ENCODE data around the gene TMEM184A.
"Not testable (repeated sequence)": the region's sequence is repeated elsewhere in the genome, so short reads cannot be mapped to it uniquely, and the experiment has no call there.

Gene TMEM184A

DNA sequence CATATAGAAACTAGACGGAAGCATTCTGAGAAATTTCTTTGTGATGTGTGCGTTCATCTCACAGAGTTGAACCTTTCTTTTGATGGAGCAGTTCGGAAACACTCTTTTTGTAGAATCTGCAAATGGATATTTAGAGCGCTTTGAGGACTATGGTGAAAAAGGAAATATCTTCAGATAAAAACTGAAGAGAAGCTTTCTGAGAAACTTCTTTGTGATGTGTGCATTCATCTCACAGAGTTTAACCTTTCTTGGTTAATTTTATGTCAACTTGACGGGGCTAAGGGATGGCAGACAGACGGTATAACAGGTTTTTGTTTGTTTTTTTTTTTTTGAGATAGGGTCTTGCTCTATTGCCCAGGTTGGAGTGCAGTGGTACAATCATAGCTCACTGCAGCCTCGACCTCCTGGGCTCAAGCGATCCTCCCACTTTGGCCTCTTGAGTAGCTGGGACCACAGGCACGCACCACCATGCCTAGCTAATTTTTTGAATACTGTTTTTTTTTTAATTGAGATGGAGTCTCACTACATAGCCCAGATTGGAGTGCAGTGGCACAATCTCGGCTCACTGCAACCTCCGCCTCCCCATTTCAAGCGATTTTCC is 36.6 kb downstream of the TMEM184A start:
- not testable (repeated sequence) for DNase-seq

DNA sequence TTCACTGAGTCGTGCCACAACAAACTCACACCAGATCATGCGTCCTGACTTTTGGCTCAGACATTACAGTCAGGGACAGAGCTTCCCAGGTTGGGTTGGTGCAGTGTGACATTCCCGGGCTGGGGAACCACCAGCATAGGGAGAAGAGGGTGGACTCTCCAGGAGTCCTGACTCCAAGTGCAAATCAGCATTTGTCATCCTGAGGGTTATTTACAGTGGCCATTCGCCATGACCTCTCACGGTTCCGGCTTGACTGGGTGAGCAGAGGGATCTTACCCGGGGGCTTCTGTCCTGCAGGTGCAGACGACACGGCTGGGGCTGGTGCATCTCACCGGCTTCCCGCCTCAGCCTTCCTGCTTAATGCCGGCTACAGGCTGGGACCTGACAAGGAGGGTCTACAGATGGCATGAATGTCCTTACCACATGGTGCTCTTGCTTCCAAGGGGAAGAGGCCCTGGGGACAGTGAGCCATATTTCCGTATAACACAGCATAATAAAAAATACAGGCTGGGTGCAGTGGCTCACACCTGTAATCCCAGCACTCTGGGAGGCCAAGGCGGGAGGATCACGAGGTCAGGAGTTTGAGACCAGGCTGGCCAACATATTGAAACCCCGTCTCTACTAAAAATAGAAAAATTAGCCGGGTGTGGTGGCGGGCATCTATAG is 39.3 kb downstream of the TMEM184A start:
- DNase-seq = no peak

DNA sequence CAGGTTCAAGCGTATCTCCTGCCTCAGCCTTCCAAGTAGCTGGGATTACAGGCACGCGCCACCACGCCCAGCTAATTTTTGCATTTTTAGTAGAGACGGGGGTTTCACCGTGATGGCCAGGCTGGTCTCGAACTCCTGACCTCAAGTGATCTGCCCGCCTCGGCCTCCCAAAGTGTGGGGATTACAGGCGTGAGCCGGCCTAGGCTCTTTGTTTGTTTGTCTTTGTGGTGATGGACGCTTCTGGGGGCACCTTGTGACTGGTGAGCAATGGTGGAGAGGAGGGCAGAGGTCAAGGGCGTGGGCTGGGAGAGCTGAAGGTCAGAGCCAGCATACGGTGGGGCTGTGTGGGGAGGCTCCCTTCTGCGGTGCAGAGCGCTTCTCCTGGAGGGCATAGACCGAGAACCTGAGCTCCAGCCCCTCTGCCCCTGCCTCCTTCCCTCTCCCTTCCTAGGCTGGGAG is 40.5 kb downstream of the TMEM184A start:
- not testable (repeated sequence) for DNase-seq

DNA sequence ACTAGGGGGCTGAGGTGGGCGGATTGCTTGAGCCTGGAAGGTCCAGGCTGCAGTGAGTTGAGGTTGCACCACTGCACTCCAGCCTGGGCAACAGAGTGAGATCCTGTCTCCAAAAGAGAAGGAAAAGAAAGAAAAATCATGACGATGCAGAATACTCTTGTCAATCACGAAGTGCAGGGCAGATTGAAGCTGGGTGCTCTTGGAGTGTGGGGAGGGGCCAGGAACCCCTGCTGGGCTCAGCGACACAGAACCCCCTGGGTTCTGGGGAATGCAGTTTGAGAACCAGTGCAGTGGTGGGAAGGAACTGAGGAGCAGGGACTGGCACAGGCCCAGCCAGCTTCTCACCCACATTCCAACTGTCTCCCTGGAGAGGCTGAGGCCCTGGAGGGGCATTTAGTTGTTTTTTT is 41.0 kb downstream of the TMEM184A start:
- DNase-seq = no peak

DNA sequence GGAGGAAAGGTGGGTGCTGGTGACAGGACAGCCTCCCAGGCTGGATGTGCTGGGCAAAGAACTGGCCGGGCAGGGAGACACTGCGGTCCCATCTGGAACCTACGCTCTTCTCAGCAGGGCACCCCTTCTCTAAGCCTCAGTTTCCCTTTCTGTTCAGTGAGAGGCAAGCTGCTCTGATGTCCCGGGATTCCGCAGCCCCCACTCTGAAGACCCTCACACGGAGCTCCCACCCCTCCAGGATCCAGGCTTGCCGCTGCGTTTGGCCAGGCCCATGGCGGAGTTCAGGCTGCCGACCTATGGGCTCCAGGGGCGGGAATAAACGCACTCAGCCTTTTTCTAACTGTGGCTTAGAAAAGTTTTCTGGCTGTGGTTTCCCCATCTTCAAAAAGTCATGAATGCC is 41.6 kb downstream of the TMEM184A start:
- no peak for DNase-seq

DNA sequence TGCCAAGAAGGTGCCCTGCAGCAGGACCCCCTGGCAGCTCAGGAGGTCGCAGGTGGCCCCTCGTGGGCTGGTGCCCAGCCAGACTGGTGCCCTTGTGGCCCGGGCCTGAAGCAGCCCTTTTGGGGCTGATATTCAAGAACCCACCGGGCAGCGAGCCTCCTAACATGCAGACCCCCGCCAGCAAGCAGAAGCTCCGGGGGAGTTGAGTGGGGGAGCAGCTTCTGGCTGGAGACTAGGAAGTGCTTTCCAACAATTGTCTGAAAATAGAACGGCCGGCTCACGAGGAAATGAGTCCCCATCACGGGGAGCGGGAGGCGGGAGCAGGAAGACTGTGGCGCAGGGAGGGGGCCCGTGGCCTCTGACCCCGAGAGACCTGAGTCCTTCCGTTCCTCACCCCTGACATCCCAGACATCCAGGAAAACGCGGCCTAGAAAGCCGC is 42.3 kb downstream of the TMEM184A start:
- DNase-seq = no peak

DNA sequence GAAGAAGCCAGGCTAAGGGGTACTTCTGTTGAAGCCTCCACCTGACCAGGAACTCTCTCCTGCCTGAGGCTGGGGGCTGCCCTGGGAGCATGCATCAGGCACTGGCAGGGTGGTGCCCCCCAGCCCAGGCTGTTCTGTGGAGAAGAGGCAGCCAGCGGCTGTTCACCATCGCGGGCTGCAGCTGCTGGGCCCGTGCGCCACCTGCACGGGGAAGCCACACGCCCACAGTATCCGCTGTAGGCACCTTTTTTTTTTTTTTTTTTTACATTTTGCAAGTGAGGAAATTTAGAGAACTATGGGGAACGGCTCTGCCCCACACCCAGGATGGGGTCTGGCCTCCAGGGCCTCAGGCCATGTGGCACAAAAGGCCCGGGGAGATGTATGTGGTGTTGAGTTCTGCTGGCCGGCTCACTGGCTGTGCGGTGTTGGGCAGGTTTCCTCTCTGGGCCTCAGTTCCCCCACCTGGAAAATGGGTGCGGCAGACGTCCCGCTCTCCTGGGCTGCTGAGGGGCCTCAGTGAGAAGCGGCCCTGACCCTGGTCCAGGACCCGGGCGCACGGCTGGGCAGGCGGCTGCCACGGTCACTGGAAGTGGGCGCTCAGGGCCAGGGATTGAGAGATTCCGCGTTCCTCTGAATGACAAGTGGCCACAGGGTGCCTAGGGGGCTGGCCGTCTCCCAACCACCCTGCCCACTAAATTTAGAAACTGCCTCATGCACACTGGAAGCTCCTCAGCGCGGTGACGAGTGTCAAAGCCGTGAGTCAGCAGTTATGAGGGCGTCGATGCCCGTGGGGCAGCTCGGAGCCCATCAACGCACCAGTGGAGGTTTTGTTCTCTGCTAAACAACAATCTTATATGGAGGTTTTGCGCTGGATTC is 43.0 kb downstream of the TMEM184A start:
- peak; percentile 57 for DNase-seq

DNA sequence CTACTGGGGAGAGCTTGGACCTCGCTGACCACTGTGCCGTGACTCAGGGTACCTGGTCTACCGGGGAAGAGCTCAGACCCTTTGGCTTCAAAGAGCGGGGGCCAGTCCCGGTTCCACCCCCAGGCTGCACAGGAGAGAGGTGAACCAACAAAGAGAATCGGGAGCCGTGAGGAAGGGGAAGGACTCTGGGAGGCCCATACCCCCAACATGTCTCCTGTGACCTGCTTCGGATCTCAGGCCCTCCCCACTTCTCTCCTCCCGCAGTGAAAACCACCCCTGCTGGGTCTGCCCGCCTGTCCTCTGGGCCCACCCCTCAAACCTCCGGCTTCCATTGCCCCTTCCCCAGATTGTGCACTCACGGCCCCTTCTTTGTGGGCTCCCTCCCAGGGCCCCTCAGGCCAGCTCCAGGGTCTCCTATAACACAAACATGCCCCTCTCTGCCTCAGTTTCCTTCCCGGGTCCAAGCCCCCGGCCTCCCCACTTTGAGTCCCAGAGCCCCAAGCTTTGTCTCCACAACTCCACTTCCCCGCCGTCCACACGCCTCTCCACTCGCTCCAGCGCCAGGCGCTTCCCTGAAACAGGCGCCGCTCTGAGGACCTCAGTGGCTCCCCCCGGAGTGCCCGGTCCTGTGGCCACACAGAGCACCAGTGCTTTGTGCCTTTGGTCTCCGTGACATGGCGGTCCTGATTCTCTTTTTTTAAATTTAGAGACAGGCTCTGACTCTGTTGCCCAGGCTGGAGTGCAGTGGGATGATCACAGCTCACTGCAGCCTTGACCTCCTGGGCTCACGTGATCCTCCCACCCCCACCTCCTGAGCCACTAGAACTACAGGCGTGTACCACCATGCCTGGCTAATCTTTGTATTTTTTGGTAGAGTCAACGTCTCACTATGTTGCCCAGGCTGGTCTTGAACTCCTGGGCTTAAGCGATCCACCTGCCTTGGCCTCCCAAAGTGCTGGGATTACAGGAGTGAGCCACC is 44.3 kb downstream of the TMEM184A start:
- no peak for DNase-seq

DNA sequence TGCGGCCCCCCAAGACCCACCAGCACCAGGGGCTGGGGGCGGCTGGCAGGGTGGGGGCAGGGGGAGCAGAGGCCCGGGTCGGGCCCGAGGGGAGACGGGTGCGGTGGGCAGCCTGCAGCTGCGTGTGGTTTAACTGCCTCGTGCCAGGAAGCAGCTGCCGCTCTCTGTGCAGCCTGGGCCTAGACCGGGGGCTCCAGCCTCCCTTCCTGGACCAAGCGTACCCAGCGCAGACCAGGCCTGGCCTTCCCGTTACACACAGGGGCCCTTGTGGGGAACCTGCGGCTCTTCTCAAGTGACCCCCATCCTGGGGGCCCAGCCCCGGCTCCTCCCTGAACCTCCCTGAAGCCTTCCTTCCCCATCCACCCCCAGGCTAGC is 45.2 kb downstream of the TMEM184A start:
- no peak for DNase-seq

DNA sequence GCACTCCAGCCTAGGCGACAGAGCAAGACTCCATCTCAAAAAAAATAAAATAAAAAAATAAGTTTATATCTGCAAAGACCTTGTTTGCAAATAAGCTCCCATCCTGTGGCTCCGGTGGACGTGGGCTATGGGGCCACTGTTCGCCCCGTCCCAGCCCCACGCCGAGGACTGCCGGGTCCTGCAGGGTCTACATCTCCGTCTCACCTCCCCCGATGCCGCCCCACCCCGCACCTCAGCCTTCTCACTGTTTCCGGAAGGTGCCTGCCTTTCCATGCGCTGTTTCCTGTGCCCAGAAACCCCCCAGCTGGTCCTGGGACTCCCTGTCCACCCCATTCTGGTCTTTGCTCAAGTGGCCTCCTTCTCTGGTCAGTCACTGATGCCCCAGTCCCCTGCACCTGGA is 46.8 kb downstream of the TMEM184A start:
- no peak for DNase-seq

DNA sequence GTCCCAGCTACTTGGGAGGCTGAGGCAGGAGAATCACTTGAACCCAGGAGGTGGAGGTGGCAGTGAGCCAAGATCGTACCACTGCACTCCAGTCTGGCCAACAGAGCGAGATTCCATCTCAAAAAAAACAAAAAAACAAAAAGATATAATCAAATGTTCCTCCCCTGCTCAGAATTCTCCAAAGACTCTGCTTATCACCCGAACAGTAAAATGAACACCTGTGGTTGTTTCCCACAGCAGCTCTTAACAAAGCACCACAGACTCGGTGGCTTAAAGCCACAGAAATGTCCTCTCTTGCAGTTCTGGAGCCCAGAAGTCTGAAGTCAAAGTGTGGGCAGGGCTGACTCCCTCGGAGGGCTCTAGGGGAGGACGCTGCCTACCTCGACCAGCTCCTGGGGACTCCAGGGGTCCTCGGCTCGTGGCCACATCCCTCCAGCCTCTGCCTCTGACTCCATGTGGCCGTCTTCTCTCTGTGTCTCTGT is 47.7 kb downstream of the TMEM184A start:
- DNase-seq = no peak

DNA sequence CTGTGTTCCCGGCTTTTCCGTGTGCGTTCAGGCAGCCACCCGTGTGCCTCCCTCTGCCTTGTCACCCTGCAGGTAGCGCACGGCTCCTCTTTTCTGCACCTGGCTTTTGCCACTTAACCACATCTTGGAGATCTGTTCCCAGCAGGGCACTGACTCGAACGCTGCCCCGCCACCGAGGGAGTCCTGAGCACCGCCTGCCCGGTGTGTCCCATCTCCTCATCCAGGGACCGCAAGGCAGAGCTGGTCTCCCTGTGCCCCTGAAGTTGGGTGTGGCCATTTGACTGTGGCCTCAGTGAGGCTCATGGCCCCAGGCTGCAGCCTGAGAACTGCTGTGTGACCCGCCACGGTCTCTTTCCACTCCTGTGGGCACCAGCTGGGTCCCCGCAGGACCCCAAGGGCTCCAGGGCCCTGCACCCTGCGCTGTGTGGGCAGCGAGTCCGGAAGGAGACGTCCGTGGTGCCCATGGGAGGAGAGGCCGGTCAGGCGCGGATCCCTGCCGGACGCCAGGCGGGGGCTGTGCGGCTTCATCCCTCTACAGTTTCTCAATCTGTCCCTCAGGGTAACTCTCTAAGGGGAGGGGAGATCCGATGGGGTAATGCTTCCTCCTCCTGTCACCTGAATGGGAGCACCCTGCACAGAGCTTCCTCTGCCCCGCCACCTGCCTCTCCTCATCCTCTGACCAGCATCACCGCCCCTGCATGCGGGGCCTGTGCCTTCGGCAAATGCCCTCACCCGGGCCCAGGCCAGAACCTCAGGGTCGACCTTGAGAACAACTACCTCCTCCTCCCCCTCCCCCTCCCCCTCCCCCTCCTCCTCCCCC is 50.1 kb downstream of the TMEM184A start:
- DNase-seq = no peak

DNA sequence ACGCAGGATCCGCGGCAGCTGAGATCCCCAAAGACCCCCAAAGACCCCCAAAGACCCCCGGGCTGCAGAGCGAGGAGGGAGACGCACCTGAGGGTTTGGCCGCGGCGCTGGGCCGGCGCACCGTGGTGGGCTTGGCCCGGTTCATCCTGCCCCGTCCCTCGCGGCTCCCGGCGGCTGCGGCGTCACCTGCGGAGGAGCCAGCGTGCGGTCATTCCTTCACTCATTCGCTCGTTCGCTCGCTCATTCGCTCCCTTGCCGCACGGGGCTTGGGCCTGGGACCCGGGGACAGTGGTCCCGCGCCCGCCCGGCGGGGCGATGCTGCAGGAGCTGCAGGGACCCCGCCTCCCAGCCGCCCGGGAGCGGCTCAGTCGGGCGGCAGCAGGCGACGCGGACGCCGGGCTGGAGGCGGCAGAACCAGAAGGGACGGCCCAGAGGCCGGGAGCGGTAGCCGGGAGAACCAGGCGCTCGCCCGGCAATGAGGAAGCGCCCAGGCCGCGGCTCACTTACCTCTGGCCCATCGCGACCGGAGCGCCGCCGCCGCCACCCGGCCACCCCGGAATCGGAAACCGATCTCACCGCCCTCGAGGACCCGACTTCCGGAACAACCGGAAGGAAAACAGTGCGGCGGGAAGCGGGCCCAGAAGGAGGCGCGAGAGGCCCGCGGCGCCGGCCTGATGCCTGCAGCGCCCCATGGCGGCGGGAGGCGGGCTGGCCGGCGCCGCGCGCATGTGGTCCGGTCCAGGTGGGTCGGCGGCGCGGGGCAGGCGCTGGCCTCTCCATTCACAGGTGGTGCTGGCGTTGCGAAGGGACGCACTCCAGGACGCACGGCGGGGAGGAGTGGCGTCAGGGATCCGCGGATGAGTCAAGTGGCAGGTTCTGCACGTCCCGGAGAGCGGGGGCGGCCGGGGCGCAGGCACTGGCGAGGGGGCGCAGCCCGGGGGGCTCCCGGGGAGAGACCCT is 51.9 kb downstream of the TMEM184A start, which contains the start of gene INTS1:
INTS1 (minus strand) TSS at position 574 of the 960 bp plus-strand sequence; CDS start at position 145, 429 bp downstream.
- DNase-seq = peak; percentile 87

DNA sequence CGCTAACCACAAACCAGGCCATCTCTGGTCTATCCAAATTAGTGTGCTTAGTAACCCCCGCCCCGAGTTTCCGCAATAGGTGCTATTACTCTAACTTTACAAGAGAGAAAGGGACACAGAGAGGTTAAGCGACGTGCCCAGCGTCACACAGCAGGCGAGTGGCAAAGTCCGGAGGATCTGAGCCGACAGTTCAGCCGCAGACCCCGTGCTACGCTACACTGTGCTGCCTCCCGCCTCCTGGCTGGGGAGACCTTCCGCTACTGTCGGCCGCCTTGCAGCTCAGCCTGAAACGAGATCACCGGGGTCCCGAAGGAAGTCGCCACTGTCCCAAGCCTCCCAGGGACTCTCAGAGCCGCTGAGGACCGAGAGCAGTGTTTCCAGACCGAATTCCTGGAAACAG is 52.6 kb downstream of the TMEM184A start:
- DNase-seq = no peak

DNA sequence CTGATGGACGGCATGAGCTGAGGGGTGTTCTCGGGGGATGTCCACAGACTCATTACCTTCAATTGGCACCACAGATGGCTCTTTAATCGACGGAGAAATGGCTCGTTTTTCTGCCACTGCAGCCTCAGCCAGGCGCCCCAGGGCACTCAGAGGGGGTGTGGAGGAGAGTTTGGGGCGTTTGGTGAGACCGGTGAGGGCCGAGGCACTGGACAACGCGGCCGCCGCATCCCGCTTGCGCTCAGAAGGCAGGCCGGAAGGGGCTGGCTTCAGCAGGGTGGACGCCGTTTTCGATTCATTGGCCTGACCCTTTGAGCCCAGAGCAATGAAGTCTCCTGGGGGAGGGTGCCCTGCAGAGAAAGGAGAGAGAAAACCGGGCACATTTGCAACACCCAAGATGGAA is 53.2 kb downstream of the TMEM184A start:
- no peak for DNase-seq

DNA sequence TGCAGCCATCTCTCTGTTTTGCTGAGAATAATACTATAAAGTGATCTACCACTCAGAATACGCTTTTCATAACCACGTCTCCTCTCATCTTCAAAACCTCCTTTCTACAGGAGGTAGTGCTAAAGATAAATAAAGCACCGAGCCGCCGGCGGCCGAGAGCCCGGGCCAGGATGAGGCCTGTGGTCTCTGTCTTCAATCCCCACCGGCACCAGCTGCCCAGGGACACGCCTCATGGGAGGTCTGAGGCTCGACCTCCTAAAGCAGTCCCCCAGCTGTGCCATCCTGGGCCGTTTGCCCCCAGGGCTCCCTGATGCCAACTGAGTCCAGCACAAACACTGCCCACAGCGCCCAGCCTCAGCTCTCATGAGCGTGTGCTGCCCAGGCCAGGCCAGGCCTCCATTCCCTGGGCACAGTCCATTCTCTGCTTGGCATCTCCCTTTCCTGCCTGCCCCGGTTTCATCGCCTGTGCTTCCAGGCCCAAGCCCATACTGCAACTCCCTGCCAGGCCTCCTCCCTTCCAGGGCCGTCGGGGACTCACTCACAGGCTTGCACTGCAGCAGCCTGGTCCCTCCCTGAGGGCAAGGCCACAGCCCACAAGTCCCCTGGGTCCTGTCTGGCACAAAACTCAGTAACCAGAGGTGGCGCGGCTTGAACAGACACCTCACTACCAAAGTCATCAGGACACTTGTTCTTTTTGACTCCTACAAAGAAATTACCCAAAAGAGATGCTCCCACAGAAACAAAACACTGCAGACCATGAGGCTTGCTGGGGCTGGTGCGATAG is 54.3 kb downstream of the TMEM184A start:
- no peak for DNase-seq

DNA sequence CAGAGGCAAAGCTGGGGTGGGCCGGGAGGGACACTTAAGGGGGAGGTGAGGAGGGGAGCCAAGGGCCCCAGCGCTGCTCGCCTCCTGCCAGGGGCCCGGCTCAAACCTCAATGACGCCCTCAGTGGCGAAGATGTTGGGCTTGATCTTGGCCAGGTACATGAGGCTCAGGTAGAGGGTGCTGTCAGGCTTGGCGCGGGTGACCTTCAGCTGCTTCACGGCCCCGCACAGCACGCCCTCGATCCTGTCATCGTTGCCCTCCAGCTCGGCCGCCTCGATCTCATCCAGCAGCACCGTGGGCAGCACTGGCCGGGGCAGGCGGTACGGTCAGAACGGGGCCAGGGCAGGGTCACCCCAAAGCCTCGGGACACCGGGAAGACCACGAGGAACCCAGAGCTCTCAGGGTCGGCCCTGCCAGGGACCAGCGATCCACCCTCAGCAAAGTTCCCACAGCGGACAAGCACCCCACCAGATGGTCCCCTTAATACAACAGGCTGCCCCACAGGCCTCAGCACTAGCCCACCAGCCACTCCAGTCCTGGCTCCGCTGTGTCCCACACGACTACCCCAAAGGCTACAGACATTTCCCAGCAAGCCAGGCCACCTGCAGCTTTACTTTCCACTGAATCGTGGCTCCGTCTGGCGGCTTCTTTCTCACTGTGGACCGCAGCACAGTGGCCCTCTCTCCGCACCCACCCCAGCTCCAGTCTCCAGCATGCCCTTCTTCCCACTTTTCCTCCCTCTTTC is 55.8 kb downstream of the TMEM184A start:
- no peak for DNase-seq

DNA sequence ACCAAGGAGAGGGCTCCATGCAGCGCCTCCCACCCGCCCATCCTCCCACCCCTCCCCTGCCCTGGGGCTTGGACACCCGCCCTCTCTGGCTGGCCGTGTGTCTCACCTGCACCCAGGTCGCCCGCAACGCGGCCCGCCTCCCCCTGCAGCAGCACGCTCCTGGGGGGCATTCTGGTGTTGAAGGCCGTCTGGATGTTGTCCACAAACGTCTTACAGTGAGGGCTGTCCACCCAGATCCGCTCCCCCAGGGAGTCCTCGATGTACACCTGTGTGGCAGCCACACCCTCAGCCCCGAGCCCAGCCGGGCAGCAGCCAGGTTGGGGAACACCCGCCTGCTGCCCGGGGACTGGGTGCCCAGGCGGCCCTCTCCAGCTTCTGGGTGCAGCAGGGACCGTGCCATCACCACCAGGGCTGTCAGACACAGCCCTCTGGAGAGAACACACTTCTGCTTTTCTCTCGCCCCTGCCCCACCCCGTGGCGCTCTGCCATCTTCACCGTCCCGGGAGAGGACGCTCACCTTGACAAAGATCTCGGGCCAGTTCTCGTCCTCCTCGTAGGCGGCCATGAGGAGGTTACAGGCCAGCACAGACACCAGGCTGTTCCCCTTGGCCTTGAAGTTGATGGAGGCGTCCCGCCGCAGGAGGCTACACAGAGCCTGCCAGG is 56.5 kb downstream of the TMEM184A start:
- DNase-seq = no peak

Measured in stimulated activated CD4-positive, alpha-beta T cell treated with anti-CD3 and anti-CD28 coated beads, Interleukin-4, amount 100 ng/mL, for 1 hour (primary cell).